ENCODE results near the gene PUM2. TPM values are rescaled to one million over a fixed set of nuclear protein-coding genes. Genes with fewer than 3 reads are reported as not detected.
A peak's percentile ranks its signal among the peaks of the same experiment; 100 is the strongest.

PUM2 gene
- total RNA-seq, 1 experiment from 2014 or later, result 117 TPM

DNA sequence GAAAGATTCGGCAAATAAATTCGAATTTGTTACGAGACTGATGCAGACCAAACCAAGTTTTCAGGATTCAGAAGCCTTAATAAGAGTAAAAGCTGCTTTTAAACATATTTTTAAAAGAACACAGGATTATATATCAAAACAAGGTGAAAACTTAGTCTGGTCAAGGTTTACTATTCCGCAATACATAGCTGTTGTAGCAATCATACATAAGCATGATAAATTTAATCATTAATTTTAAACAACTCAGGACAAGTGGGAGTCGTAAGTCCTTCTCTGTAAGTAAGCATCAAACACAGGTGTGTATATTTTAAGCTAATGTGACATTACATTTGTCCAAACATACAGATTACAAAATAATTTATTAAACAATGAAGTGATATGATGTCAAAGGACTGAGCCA lies 57.7 kb downstream of the PUM2 start:
- Mint-ChIP-seq H3K4me1 (ENCODE audit: low read depth, unreplicated experiment) (peaks cover 7% of the 10 kb centered on the region), H3K4me3 (ENCODE audit: unreplicated experiment) (no peak overlapping the region), H3K27ac (ENCODE audit: unreplicated experiment) (no peak overlapping the region), H3K27me3 (ENCODE audit: insufficient read depth, unreplicated experiment) (no peaks in the 10 kb centered on the region), H3K9me3 (ENCODE audit: unreplicated experiment) (no peaks in the 10 kb centered on the region), H3K36me3 (ENCODE audit: insufficient read depth, unreplicated experiment) (peaks cover 46% of the 10 kb centered on the region)
- no peaks in the 10 kb centered on the region for H3K9me3 ChIP-seq
- H3K36me3 ChIP-seq (ENCODE audit: control insufficient read depth, insufficient read depth, low read length), result peaks cover 5% of the 10 kb centered on the region
- no peaks in the 10 kb centered on the region for H3K27me3 ChIP-seq (replicated peaks; ENCODE audit: control insufficient read depth, insufficient read depth, low read length)
- ChIA-PET POLR2A (no interaction called here), CTCF (no interaction called here)
- intact Hi-C loops (cut with micrococcal nuclease; ENCODE audit: unreplicated experiment), result no loop called here
- H3K4me3 ChIP-seq (ENCODE audit: low read depth, low read length), result no peak overlapping the region
- TF ChIP-seq CTCF (IDR thresholded peaks at IDR 0.05; ENCODE audit: insufficient read depth in 1 of 2, low read depth in 1 of 2, low read length in 1 of 2, severe bottlenecking in 1 of 2, unreplicated experiment in 1 of 2), result no peak
- H3K4me1 ChIP-seq, result peaks cover 11% of the 10 kb centered on the region
- no TSS peak for BruUV-seq (replicated peaks)
- DNase-seq, result no peak

GRCh38 chr2:20291846-20292408 lies 58.7 kb downstream of the PUM2 start:
- DNase-seq, result no peak
- intact Hi-C loops (cut with micrococcal nuclease; ENCODE audit: unreplicated experiment), result loop anchor here (1.0 to 2.0 kb wide), 4 partner anchors 35 to 335 kb away; no protein-coding TSS in a partner anchor
- Mint-ChIP-seq H3K4me3 (ENCODE audit: unreplicated experiment) (no peak overlapping the region), H3K4me1 (ENCODE audit: low read depth, unreplicated experiment) (peaks cover 7% of the 10 kb centered on the region), H3K27me3 (ENCODE audit: insufficient read depth, unreplicated experiment) (no peaks in the 10 kb centered on the region), H3K36me3 (ENCODE audit: insufficient read depth, unreplicated experiment) (peaks cover 36% of the 10 kb centered on the region), H3K9me3 (ENCODE audit: unreplicated experiment) (no peaks in the 10 kb centered on the region), H3K27ac (ENCODE audit: unreplicated experiment) (no peak overlapping the region)
- Histone ChIP-seq H3K36me3 (ENCODE audit: control insufficient read depth, insufficient read depth, low read length) (peaks cover 5% of the 10 kb centered on the region), H3K4me1 (peaks cover 11% of the 10 kb centered on the region), H3K27me3 (replicated peaks; ENCODE audit: control insufficient read depth, insufficient read depth, low read length) (no peaks in the 10 kb centered on the region), H3K9me3 (no peaks in the 10 kb centered on the region), H3K4me3 (ENCODE audit: low read depth, low read length) (no peak overlapping the region)
- CTCF ChIA-PET, result interaction anchor here (0.9 to 1.4 kb wide), 4 partner anchors 30 to 241 kb away, joined by 3 to 9 read pairs (median 4); partner anchors contain the start of gene LAPTM4A
- no TSS peak for BruUV-seq (replicated peaks)
- no peak for TF ChIP-seq CTCF (IDR thresholded peaks at IDR 0.05; ENCODE audit: insufficient read depth in 1 of 2, low read depth in 1 of 2, low read length in 1 of 2, severe bottlenecking in 1 of 2, unreplicated experiment in 1 of 2)
- POLR2A ChIA-PET, result no interaction called here

DNA sequence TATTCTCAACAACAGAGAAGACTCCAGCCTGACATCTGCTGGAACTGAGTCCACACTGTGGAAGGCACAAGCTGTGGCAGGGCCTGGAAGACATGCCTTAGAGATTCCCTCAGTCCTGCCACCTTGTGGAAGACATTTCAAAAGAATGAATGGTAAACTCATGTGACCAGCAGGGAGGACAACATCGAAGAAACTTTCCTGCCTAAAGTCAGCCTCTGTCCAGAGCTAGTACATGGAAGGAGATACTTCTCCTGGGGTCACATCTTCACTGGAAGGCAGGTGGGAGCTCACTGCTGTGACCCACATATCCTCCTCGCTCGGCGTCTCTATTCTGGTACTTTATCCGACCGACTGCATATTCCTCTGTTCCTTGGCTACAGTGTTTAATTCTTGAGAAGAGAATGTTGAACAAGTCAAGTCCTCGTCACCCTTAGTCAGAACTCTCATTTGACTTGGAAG lies 59.5 kb downstream of the PUM2 start:
- BruUV-seq (replicated peaks), result no TSS peak
- H3K9me3 ChIP-seq, result no peaks in the 10 kb centered on the region
- H3K27me3 ChIP-seq (replicated peaks; ENCODE audit: control insufficient read depth, insufficient read depth, low read length), result no peaks in the 10 kb centered on the region
- ChIA-PET POLR2A (interaction anchor here (1.2 kb wide), 1 partner anchor 156 kb away, joined by 3 read pairs; the partner anchor contains the start of gene RHOB), CTCF (interaction anchor here (0.6 to 1.4 kb wide), 20 partner anchors 10 to 390 kb away, joined by 3 to 13 read pairs (median 4); partner anchors contain the start of genes LAPTM4A, SDC1 and TTC32)
- peaks cover 7% of the 10 kb centered on the region for H3K4me1 Mint-ChIP-seq (ENCODE audit: low read depth, unreplicated experiment)
- H3K4me3 Mint-ChIP-seq (ENCODE audit: unreplicated experiment), result no peak overlapping the region
- peak; percentile 83 to 86 for DNase-seq
- intact Hi-C loops (cut with micrococcal nuclease; ENCODE audit: unreplicated experiment), result loop anchor here (1.0 to 2.0 kb wide), 4 partner anchors 36 to 334 kb away; no protein-coding TSS in a partner anchor
- peaks cover 5% of the 10 kb centered on the region for H3K36me3 ChIP-seq (ENCODE audit: control insufficient read depth, insufficient read depth, low read length)
- peaks cover 28% of the 10 kb centered on the region for H3K36me3 Mint-ChIP-seq (ENCODE audit: insufficient read depth, unreplicated experiment)
- no peak overlapping the region for H3K27ac Mint-ChIP-seq (ENCODE audit: unreplicated experiment)
- no peaks in the 10 kb centered on the region for H3K27me3 Mint-ChIP-seq (ENCODE audit: insufficient read depth, unreplicated experiment)
- TF ChIP-seq CTCF (IDR thresholded peaks at IDR 0.05; ENCODE audit: insufficient read depth in 1 of 2, low read depth in 1 of 2, low read length in 1 of 2, severe bottlenecking in 1 of 2, unreplicated experiment in 1 of 2), result peak; percentile 77 to 80
- no peak overlapping the region for H3K4me3 ChIP-seq (ENCODE audit: low read depth, low read length)
- H3K9me3 Mint-ChIP-seq (ENCODE audit: unreplicated experiment), result no peaks in the 10 kb centered on the region
- peaks cover 11% of the 10 kb centered on the region for H3K4me1 ChIP-seq

Data from Caco-2 (cell line).